ENCODE measurements around the gene GYG2.

Gene GYG2

DNA sequence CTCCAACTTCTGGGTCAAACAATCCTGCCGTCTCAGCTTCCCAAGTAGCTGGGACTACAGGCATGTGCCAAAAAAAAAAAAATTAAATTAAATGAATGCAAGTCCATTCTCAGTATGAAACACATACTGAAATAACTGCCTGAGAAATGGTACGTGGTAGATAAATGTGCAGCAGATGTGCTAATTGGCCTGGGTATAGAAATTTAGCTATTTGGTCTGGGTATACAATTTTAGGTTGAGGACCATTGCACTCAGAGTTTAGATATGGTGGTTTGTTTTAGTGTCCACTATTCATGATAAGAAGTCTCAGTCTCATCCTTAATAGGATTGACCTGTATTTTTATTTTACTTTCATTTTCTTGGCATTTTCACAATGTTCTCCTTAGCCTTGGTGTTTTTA lies 9.2 kb downstream of the GYG2 start:
- H3K4me3 ChIP-seq (ENCODE audit: low read length) = no peak overlapping the region
- WGBS (ENCODE audit: insufficient coverage, insufficient read length) = no CpG with 5 or more reads among the region's 2 CpGs
- H3K27ac ChIP-seq (ENCODE audit: low read length) = no peak overlapping the region
- no peaks in the 10 kb centered on the region for H3K9me3 ChIP-seq (ENCODE audit: control insufficient read depth, insufficient read depth, low read length)
- H3K4me1 ChIP-seq (ENCODE audit: control insufficient read depth, insufficient read depth, low read length) = no peaks in the 10 kb centered on the region
- no peaks in the 10 kb centered on the region for H3K27me3 ChIP-seq (ENCODE audit: control insufficient read depth, insufficient read depth, low read length)
- DNase-seq (ENCODE audit: low read depth, low spot score) = no peak
- H3K36me3 ChIP-seq (ENCODE audit: control insufficient read depth, insufficient read depth, low read length) = no peaks in the 10 kb centered on the region; the same call in 1 of the 2 replicates

DNA sequence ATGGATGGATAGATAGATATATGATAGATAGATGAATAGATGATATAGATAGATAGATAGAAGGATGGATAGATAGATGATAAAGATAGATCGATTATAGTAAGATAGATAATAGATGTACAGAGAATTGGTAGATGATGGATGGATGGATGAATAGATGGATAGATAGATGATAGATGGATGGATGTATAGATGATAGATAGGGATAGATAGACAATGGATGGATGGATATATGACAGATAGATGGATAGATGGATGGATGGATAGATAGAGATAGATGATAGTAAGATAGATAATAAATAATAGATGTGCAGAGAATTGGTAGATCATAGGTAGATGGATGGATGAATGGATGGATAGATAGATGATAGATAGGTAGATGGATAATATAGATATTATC lies 12.2 kb downstream of the GYG2 start:
- no peaks in the 10 kb centered on the region for H3K27me3 ChIP-seq (ENCODE audit: control insufficient read depth, insufficient read depth, low read length)
- no peak for DNase-seq (ENCODE audit: low read depth, low spot score)
- WGBS (ENCODE audit: insufficient coverage, insufficient read length) = 100% methylated on average over 1 of the region's 1 CpG
- no peaks in the 10 kb centered on the region for H3K9me3 ChIP-seq (ENCODE audit: control insufficient read depth, insufficient read depth, low read length)
- no peaks in the 10 kb centered on the region for H3K4me1 ChIP-seq (ENCODE audit: control insufficient read depth, insufficient read depth, low read length)
- H3K27ac ChIP-seq (ENCODE audit: low read length) = no peak overlapping the region
- H3K4me3 ChIP-seq (ENCODE audit: low read length) = no peak overlapping the region
- no peaks in the 10 kb centered on the region; the same call in 1 of the 2 replicates for H3K36me3 ChIP-seq (ENCODE audit: control insufficient read depth, insufficient read depth, low read length)

DNA sequence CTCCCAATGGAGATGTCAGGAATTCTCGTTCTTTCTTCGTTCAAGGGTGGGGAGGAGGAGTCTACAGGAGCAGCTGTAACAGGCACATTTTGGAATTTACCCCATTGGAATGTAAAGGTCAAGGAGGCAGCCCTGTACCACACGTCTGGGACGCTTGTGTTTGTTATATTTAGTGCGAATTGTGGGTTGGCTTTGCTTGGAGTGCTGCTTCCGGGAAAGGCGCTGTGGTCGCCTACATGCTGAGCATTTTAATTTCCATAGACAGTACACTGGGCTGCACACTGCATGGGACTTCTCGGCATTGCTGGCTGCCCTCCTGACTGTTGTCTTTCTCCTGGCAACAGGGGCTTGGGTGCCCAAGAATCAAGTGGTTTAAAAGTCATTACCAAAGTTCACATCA lies 12.8 kb downstream of the GYG2 start:
- Histone ChIP-seq H3K27me3 (ENCODE audit: control insufficient read depth, insufficient read depth, low read length) (no peaks in the 10 kb centered on the region), H3K27ac (ENCODE audit: low read length) (no peak overlapping the region), H3K4me3 (ENCODE audit: low read length) (no peak overlapping the region), H3K9me3 (ENCODE audit: control insufficient read depth, insufficient read depth, low read length) (no peaks in the 10 kb centered on the region), H3K4me1 (ENCODE audit: control insufficient read depth, insufficient read depth, low read length) (no peaks in the 10 kb centered on the region), H3K36me3 (ENCODE audit: control insufficient read depth, insufficient read depth, low read length) (no peaks in the 10 kb centered on the region; the same call in 1 of the 2 replicates)
- no CpG with 5 or more reads among the region's 9 CpGs for WGBS (ENCODE audit: insufficient coverage, insufficient read length)
- DNase-seq (ENCODE audit: low read depth, low spot score) = no peak

DNA sequence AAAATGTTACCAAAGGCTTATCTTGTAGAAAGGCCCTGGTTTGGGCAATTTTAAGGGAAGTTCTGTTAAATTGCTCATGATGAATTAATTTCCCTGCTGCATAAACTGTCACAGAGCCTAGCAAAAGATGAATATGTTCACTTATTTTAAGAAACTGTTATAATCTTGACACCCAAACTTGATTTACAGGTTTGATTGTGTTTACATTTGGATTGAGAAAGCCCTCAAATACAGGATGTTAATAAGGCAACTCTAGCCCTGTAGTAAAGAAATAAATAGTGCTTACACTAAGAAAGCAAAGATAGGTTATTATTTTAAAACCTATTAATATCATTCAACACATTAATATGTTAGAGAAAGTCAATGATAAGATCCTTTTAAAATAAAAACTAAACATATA lies 18.3 kb downstream of the GYG2 start:
- no peak overlapping the region for H3K4me3 ChIP-seq (ENCODE audit: low read length)
- H3K4me1 ChIP-seq (ENCODE audit: control insufficient read depth, insufficient read depth, low read length) = no peaks in the 10 kb centered on the region
- H3K27ac ChIP-seq (ENCODE audit: low read length) = no peak overlapping the region
- no peak for DNase-seq (ENCODE audit: low read depth, low spot score)
- no peaks in the 10 kb centered on the region for H3K27me3 ChIP-seq (ENCODE audit: control insufficient read depth, insufficient read depth, low read length)
- no peaks in the 10 kb centered on the region for H3K36me3 ChIP-seq (ENCODE audit: control insufficient read depth, insufficient read depth, low read length)
- H3K9me3 ChIP-seq (ENCODE audit: control insufficient read depth, insufficient read depth, low read length) = no peaks in the 10 kb centered on the region

DNA sequence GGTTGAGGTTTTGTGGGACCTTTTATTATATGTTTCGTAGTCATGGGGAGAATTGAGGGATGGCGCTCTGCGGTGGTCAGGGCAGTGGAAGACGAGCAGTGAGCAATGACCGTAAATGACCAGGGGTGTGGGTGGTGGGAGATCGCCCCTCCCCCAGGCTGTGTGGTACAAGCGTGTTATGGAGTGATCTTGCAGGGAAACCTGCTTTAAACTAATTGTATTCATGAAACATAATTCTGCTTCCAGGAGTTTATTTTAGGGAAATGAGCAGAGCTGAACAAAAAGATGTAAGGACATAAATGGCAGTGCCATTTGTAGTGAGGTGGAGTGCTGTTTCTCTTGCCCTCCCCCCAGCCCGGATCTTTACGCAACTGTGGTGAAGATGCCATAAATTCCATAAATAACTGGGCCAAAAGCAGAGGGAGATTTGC lies 20.2 kb downstream of the GYG2 start:
- WGBS (ENCODE audit: insufficient coverage, insufficient read length) = no CpG with 5 or more reads among the region's 9 CpGs
- Histone ChIP-seq H3K27ac (ENCODE audit: low read length) (no peak overlapping the region), H3K9me3 (ENCODE audit: control insufficient read depth, insufficient read depth, low read length) (no peaks in the 10 kb centered on the region), H3K4me3 (ENCODE audit: low read length) (no peak overlapping the region), H3K4me1 (ENCODE audit: control insufficient read depth, insufficient read depth, low read length) (no peaks in the 10 kb centered on the region), H3K36me3 (ENCODE audit: control insufficient read depth, insufficient read depth, low read length) (no peaks in the 10 kb centered on the region; the same call in 1 of the 2 replicates), H3K27me3 (ENCODE audit: control insufficient read depth, insufficient read depth, low read length) (no peaks in the 10 kb centered on the region)
- no peak for DNase-seq (ENCODE audit: low read depth, low spot score)

DNA sequence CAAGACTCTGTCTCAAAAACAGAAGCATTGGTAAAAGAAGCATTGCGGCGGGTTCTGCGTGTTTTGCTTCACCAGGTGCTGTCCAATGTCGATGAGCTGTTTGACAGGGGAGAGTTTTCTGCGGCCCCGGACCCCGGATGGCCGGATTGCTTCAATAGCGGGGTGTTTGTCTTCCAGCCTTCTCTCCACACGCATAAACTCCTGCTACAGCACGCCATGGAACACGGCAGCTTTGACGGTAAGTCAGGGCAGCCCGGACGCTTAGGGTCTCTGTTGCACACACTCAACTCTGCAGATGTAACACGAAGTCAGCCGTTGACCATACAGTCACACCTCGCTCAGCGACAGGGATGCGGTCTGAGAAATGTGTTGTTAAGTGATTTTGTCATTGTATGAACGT lies 26.2 kb downstream of the GYG2 start:
- Histone ChIP-seq H3K4me3 (ENCODE audit: low read length) (no peak overlapping the region), H3K9me3 (ENCODE audit: control insufficient read depth, insufficient read depth, low read length) (no peaks in the 10 kb centered on the region), H3K36me3 (ENCODE audit: control insufficient read depth, insufficient read depth, low read length) (peaks cover 4% of the 10 kb centered on the region; the same call in 1 of the 2 replicates), H3K27me3 (ENCODE audit: control insufficient read depth, insufficient read depth, low read length) (no peaks in the 10 kb centered on the region), H3K4me1 (ENCODE audit: control insufficient read depth, insufficient read depth, low read length) (no peaks in the 10 kb centered on the region), H3K27ac (ENCODE audit: low read length) (no peak overlapping the region)
- WGBS (ENCODE audit: insufficient coverage, insufficient read length) = no CpG with 5 or more reads among the region's 21 CpGs
- DNase-seq (ENCODE audit: low read depth, low spot score) = no peak

DNA sequence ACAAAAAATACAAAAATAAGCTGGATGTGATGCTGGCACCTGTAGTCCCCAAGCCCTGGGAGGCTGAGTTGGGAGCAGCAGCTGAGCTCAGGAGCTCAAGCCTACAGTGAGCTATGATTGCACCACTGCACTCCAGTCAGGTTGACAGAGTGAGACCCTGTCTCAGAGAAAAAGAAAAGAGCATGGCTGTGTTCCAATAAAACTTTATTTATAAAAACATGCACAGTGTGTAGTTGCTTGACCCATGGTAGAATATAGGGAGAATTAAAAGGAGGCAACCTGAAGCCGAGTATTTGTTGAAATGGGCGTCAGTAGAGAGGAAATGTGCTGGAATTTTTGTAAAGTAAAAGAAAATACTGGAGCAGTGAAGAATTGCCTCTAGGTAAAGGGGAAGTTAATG lies 27.0 kb downstream of the GYG2 start:
- no peaks in the 10 kb centered on the region for H3K27me3 ChIP-seq (ENCODE audit: control insufficient read depth, insufficient read depth, low read length)
- no peaks in the 10 kb centered on the region for H3K4me1 ChIP-seq (ENCODE audit: control insufficient read depth, insufficient read depth, low read length)
- H3K4me3 ChIP-seq (ENCODE audit: low read length) = no peak overlapping the region
- H3K27ac ChIP-seq (ENCODE audit: low read length) = no peak overlapping the region
- no peak for DNase-seq (ENCODE audit: low read depth, low spot score)
- H3K9me3 ChIP-seq (ENCODE audit: control insufficient read depth, insufficient read depth, low read length) = no peaks in the 10 kb centered on the region
- H3K36me3 ChIP-seq (ENCODE audit: control insufficient read depth, insufficient read depth, low read length) = peaks cover 4% of the 10 kb centered on the region; the same call in 1 of the 2 replicates
- WGBS (ENCODE audit: insufficient coverage, insufficient read length) = no CpG with 5 or more reads among the region's 2 CpGs

DNA sequence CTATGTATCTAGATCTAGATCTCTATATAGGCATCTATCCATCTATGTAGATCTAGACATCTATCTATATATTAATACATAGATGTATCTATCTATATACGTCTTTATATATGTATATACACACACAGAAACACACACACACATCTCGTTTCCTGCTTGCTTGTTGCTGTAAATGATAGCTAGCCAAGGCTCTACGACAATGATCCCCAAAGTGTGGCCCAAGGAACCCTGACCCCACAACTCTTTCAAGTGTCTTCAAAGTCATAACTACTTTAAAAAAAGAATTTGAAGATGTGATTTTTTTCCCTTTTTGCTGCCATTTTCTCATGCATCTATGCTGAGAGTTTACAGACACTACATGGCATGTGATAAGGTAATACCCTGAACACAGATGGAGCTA lies 28.8 kb downstream of the GYG2 start:
- H3K4me1 ChIP-seq (ENCODE audit: control insufficient read depth, insufficient read depth, low read length) = no peaks in the 10 kb centered on the region
- DNase-seq (ENCODE audit: low read depth, low spot score) = no peak
- no peak overlapping the region for H3K4me3 ChIP-seq (ENCODE audit: low read length)
- WGBS (ENCODE audit: insufficient coverage, insufficient read length) = no CpG with 5 or more reads among the region's 3 CpGs
- H3K36me3 ChIP-seq (ENCODE audit: control insufficient read depth, insufficient read depth, low read length) = peaks cover 4% of the 10 kb centered on the region; the same call in 1 of the 2 replicates
- no peaks in the 10 kb centered on the region for H3K27me3 ChIP-seq (ENCODE audit: control insufficient read depth, insufficient read depth, low read length)
- H3K9me3 ChIP-seq (ENCODE audit: control insufficient read depth, insufficient read depth, low read length) = no peaks in the 10 kb centered on the region
- H3K27ac ChIP-seq (ENCODE audit: low read length) = no peak overlapping the region

DNA sequence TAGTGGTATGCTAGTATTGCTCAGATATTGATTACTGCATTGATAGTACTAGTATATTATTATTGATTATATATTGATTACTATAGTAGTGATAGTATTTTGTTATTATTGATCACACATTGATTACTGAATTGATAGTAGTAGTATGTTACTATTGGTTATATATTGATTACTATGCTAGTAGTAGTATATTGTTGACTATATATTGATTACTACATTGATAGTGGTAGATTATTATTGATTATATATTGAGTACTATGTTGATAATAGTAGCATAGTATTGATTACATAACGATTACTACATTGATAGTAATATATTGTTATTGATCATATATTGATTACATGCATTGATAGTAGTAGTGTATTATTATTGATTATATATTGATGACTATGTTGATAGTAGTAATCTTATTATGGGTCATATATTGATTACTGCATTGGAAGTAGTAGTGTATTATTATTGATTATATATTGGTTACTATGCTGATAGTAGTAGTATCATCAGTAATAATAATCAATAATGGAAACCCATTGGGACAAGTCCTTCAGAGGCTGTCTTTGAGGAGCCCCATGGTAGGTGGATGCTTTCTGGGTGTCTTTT lies 30.6 kb downstream of the GYG2 start:
- DNase-seq (ENCODE audit: low read depth, low spot score) = no peak
- no CpG with 5 or more reads among the region's 1 CpG for WGBS (ENCODE audit: insufficient coverage, insufficient read length)
- H3K4me1 ChIP-seq (ENCODE audit: control insufficient read depth, insufficient read depth, low read length) = no peaks in the 10 kb centered on the region

DNA sequence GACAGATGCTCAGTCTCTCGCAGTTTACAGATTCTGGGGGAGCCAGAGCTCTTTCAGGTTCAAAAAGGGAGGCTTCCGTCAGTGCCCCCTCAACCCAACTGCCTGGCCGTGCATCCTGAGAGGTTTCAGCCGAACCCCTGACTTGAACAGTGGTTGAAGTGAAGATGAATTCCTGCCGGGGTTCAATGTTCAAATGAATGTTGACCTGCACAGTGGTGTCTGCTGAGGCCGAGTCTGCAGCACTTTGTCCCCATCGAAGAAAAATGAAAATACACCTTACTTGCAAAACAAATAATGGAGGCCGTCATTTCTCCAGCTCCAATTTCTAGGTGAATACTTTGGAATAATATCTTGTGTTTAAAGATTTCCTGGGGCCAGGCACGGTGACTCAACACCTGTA lies 33.7 kb downstream of the GYG2 start:
- no CpG with 5 or more reads among the region's 9 CpGs for WGBS (ENCODE audit: insufficient coverage, insufficient read length)
- H3K4me1 ChIP-seq (ENCODE audit: control insufficient read depth, insufficient read depth, low read length) = no peaks in the 10 kb centered on the region
- H3K27ac ChIP-seq (ENCODE audit: low read length) = no peak overlapping the region
- H3K27me3 ChIP-seq (ENCODE audit: control insufficient read depth, insufficient read depth, low read length) = no peaks in the 10 kb centered on the region
- no peaks in the 10 kb centered on the region for H3K9me3 ChIP-seq (ENCODE audit: control insufficient read depth, insufficient read depth, low read length)
- H3K36me3 ChIP-seq (ENCODE audit: control insufficient read depth, insufficient read depth, low read length) = no peaks in the 10 kb centered on the region
- no peak for DNase-seq (ENCODE audit: low read depth, low spot score)
- H3K4me3 ChIP-seq (ENCODE audit: low read length) = no peak overlapping the region

More for the DNA sequence above, 30.6 kb downstream of the GYG2 start:
- H3K36me3 ChIP-seq (ENCODE audit: control insufficient read depth, insufficient read depth, low read length) = peaks cover 4% of the 10 kb centered on the region; the same call in 1 of the 2 replicates
- H3K27me3 ChIP-seq (ENCODE audit: control insufficient read depth, insufficient read depth, low read length) = no peaks in the 10 kb centered on the region
- no peaks in the 10 kb centered on the region for H3K9me3 ChIP-seq (ENCODE audit: control insufficient read depth, insufficient read depth, low read length)
- H3K27ac ChIP-seq (ENCODE audit: low read length) = no peak overlapping the region
- H3K4me3 ChIP-seq (ENCODE audit: low read length) = no peak overlapping the region

DNA sequence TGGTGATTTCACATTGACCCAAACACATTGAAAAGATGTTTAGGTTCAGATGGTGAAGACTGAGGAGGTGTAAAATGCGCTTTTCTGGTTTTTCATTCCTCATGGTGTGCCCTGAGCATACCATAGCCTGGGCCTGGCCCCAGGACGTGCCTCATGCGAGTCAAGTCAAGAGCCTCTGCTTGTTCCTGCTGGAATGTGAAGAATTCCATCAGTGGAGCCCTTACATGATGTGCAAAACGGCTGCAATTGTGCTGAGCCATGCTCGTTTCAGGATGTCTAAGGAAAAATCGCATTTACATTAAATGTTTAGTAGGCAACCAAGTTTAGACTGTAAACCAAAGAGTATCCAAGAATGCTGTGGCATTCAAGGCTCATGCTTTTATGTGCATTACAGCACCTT lies 34.9 kb downstream of the GYG2 start:
- Histone ChIP-seq H3K36me3 (ENCODE audit: control insufficient read depth, insufficient read depth, low read length) (no peaks in the 10 kb centered on the region), H3K4me1 (ENCODE audit: control insufficient read depth, insufficient read depth, low read length) (no peaks in the 10 kb centered on the region), H3K27me3 (ENCODE audit: control insufficient read depth, insufficient read depth, low read length) (no peaks in the 10 kb centered on the region), H3K27ac (ENCODE audit: low read length) (no peak overlapping the region), H3K9me3 (ENCODE audit: control insufficient read depth, insufficient read depth, low read length) (no peaks in the 10 kb centered on the region), H3K4me3 (ENCODE audit: low read length) (no peak overlapping the region)
- no peak for DNase-seq (ENCODE audit: low read depth, low spot score)
- WGBS (ENCODE audit: insufficient coverage, insufficient read length) = no CpG with 5 or more reads among the region's 6 CpGs
